Peyer's patch (tissue), 4 donors: Measurements from ENCODE around the gene WDR31. TPM values are rescaled to one million over a fixed set of nuclear protein-coding genes. Genes with fewer than 3 reads are reported as not detected.

Experiments used
- DNase-seq, 3 donors: peaks; one replicate each; pipeline ENCODE4 v3.0.0-alpha.2; 2017 to 2019
- H3K27ac ChIP-seq, 4 donors: fragments of 200-600 bp; sonication (generic); one replicate each; pipeline ENCODE4 v1.5.1; 2016 to 2019
- H3K27me3 ChIP-seq, 2 donors: fragments of 200-600 bp; sonication (generic); one replicate each; pipeline ENCODE4 v1.5.1; 2019
- H3K36me3 ChIP-seq, 3 donors: fragments of 200-600 bp; sonication (generic); one replicate each; pipeline ENCODE4 v1.5.1; 2016 to 2019
- H3K4me1 ChIP-seq, 4 donors: fragments of 200-600 bp; sonication (generic); one replicate each; pipeline ENCODE4 v1.5.1; 2016 to 2019
- H3K4me3 ChIP-seq, 4 donors: fragments of 200-600 bp; sonication (generic); 1 replicate in 3 of 4; 2 replicates in 1 of 4; pipeline ENCODE4 v1.5.1; 2016 to 2019; ENCODE audit warnings: mild to moderate bottlenecking in 1 of 4
- H3K9me3 ChIP-seq, 4 donors: fragments of 200-600 bp; sonication (generic); one replicate each; pipeline ENCODE4 v1.5.1; 2016 to 2019; ENCODE audit warnings: mild to moderate bottlenecking in 1 of 4
- CTCF ChIP-seq, 6 experiments: fragments of 450-650 bp in 4 of 6; fragments of 200-600 bp in 2 of 6; sonication (generic) in 1 of 6; IDR thresholded peaks; one replicate each; pipeline ENCODE4 v1.5.1; 2017 to 2019; ENCODE audit warnings: antibody characterized with exemption in 6 of 6, mild to moderate bottlenecking in 3 of 6, moderate library complexity in 1 of 6
- POLR2A ChIP-seq, 2 donors: fragments of 450-650 bp; IDR thresholded peaks; one replicate each; pipeline ENCODE4 v1.5.1; 2017; ENCODE audit warnings: antibody characterized with exemption in 2 of 2, mild to moderate bottlenecking in 2 of 2, moderate library complexity in 2 of 2
- total RNA-seq, 4 donors: library from RNA; depleted of rRNA; stranded (reverse); fragments of >200 nt; gene quantifications; one replicate each; pipeline ENCODE4 v1.1.0, GENCODE V29; 2016

The WDR31 gene
- total RNA-seq, 4 donors from 2014 or later = 1.1 to 3.5 (median 2.5) TPM; not detected in 1

GRCh38 chr9:113307396-113307975, 32.6 kb downstream of the WDR31 start:
- Histone ChIP-seq H3K4me1 (no peaks in the 10 kb centered on the region), H3K36me3 (no peaks in the 10 kb centered on the region), H3K4me3 (no peak overlapping the region), H3K27ac (no peak overlapping the region), H3K9me3 (no peaks in the 10 kb centered on the region), H3K27me3 (no peaks in the 10 kb centered on the region)
- TF ChIP-seq POLR2A (IDR thresholded peaks at IDR 0.05) (no peak), CTCF (IDR thresholded peaks at IDR 0.05) (no peak)
- DNase-seq = no peak

- DNase-seq = no peak
Measured at GRCh38 chr9:113306566-113306965, 33.5 kb downstream of the WDR31 start.

DNA sequence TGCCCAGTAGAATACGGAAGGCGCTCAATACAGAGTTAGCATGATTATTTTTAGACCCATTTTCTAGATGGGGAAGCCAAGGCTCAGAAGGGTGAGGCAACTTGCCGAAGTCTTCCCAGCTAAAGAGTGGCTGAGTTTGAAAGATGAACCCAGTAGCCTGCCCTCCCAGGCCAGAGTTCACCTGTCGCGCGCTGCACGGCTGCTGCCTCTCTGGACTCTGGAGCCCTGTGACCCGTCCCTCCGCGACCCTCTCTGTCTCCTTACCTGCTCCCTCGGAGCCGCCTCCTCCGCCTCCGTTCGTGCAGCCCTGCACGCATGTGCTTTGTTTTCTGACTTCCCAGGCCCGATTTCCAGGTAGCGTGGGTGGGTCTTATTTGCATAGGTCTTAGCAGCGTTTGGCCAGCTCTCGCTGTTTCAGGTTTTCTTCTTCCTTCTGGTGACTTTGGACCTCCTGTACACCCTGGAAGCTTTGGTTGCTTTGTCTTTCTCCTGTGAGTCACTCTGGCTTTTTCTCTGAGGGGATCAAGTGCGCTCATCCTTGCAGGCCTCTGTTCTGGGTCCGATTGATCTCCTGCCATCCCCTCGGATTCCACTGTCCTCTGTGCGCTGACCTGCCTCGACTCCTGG, 37.2 kb downstream of the WDR31 start, which contains the start of gene RNF183:
Gene RNF183, minus strand, starts transcription at position 585 of the 627 bp plus-strand sequence. CDS start 5,192 bp downstream, outside the sequence.
- Histone ChIP-seq H3K36me3 (no peaks in the 10 kb centered on the region), H3K27ac (no peak within 1 kb of the TSS), H3K4me3 (no peak within 1 kb of the TSS), H3K4me1 (no peaks in the 10 kb centered on the region), H3K9me3 (no peaks in the 10 kb centered on the region), H3K27me3 (no peaks in the 10 kb centered on the region)
- DNase-seq = no peak
- TF ChIP-seq CTCF (IDR thresholded peaks at IDR 0.05) = no peak
- TF ChIP-seq POLR2A (IDR thresholded peaks at IDR 0.05) = no peak

More at GRCh38 chr9:113306566-113306965, 33.5 kb downstream of the WDR31 start:
- H3K4me3 ChIP-seq = no peak overlapping the region
- no peaks in the 10 kb centered on the region for H3K36me3 ChIP-seq
- H3K4me1 ChIP-seq = no peaks in the 10 kb centered on the region
- H3K27me3 ChIP-seq = no peaks in the 10 kb centered on the region
- TF ChIP-seq POLR2A (IDR thresholded peaks at IDR 0.05) (no peak), CTCF (IDR thresholded peaks at IDR 0.05) (no peak)
- no peaks in the 10 kb centered on the region for H3K9me3 ChIP-seq
- no peak overlapping the region for H3K27ac ChIP-seq

- H3K4me1 ChIP-seq = no peaks in the 10 kb centered on the region
- H3K36me3 ChIP-seq = no peaks in the 10 kb centered on the region
- no peak for DNase-seq
- no peaks in the 10 kb centered on the region for H3K27me3 ChIP-seq
- no peak overlapping the region for H3K4me3 ChIP-seq
- TF ChIP-seq CTCF (IDR thresholded peaks at IDR 0.05) = no peak
- no peak for TF ChIP-seq POLR2A (IDR thresholded peaks at IDR 0.05)
- no peaks in the 10 kb centered on the region for H3K9me3 ChIP-seq
- no peak overlapping the region for H3K27ac ChIP-seq
Measured at GRCh38 chr9:113301548-113301947, 38.5 kb downstream of the WDR31 start.

DNA sequence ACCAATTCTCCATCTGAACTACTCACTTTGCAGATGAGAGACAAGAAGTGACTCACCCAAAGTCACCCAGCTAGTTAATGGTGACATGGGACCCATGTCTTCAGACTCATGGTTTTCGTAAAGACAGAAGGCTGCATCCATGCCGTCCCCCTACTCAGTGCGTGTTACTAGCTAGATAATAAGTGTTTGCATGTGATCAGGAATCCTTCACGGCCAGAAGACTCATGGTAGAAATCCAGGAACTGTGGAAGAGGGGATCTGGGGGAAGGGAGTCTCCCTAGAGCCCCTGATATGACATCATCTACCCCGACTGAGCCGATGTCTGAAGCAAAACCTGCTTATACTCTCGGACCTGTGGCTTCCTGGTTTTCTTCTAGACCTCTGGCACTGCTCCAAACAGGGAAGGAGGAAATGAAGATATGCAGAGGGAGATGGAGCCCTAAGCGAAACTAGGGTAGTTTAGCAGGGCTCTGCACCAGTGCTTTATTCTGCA, 40.2 kb downstream of the WDR31 start:
- H3K9me3 ChIP-seq = no peaks in the 10 kb centered on the region
- H3K27ac ChIP-seq = no peak overlapping the region
- TF ChIP-seq POLR2A (IDR thresholded peaks at IDR 0.05) (no peak), CTCF (IDR thresholded peaks at IDR 0.05) (no peak)
- DNase-seq = peak in 1 of 3 donors; percentile 51
- no peaks in the 10 kb centered on the region for H3K4me1 ChIP-seq
- H3K27me3 ChIP-seq = no peaks in the 10 kb centered on the region
- no peaks in the 10 kb centered on the region for H3K36me3 ChIP-seq
- no peak overlapping the region for H3K4me3 ChIP-seq
